K562 (cell line): ENCODE data around the gene BEND6. TPM values are rescaled to one million over a fixed set of nuclear protein-coding genes. Genes with fewer than 3 reads are reported as not detected.

ENCODE experiments used
- ATAC-seq: fragments of 200-7000 bp; cut with Tn5 transposase; 3 replicates; pipeline ENCODE4 v1.9.1; 2020; ENCODE audit warnings: moderate library complexity
- BruUV-seq: library from RNA; stranded (reverse); fragments of 400-500 nt; replicated peaks from 2 replicates; lab custom pipeline; 2021; lab: Mats Ljungman, UMichigan
- CTCF ChIA-PET: fragments of 300-600 bp; formaldehyde crosslinking; extraction: SDS; loops from one replicate; lab custom pipeline; 2021; ENCODE audit warnings: low intra/inter-chr PET ratio; lab: Yijun Ruan, JAX
- POLR2A ChIA-PET: fragments of 300-600, 350-650 bp; sonication (Branson Sonifier 250); formaldehyde crosslinking; extraction: SDS; loops from one replicate; lab custom pipeline; 2021; ENCODE audit warnings: antibody characterized with exemption, inconsistent platforms; lab: Yijun Ruan, JAX
- DNase-seq, 4 experiments: peaks; one replicate each; pipeline versions ENCODE4 v3.0.0 to v3.0.0-alpha.2; 2011 to 2018; ENCODE audit warnings: low spot score in 3 of 4, mixed read lengths in 3 of 4; ENCODE audit errors: extremely low read depth in 1 of 4
- FAIRE-seq: peaks from 2 replicates; lab custom pipeline; 2011; peaks lifted over from hg19 to GRCh38; lab: Jason Lieb, UNC
- H2AFZ ChIP-seq: 2 replicates; pipeline ENCODE4 v1.6.0; 2011; ENCODE audit warnings: low read depth, low read length, control low read depth, inconsistent platforms
- H3K27ac ChIP-seq: fragments of 200-600 bp; 3 replicates; pipeline ENCODE4 v1.8.0; 2011; ENCODE audit warnings: low read depth, mild to moderate bottlenecking, control low read depth, inconsistent platforms, low read length, moderate library complexity, mixed read lengths; ENCODE audit errors: extremely low read depth
- H3K27me3 ChIP-seq, 2 experiments: fragments of 300-600 bp in 1 of 2; 2 replicates in 1 of 2; 3 replicates in 1 of 2; pipeline versions ENCODE4 v1.6.0 to v1.8.0; 2011; ENCODE audit warnings: inconsistent platforms in 2 of 2, low read length in 2 of 2, mild to moderate bottlenecking in 1 of 2, mixed read lengths in 1 of 2, moderate library complexity in 1 of 2; ENCODE audit not compliant: control insufficient read depth in 2 of 2, insufficient read depth in 2 of 2
- H3K36me3 ChIP-seq: fragments of 300-600 bp; 3 replicates; pipeline ENCODE4 v1.8.0; 2011; ENCODE audit warnings: mild to moderate bottlenecking, low read length, inconsistent platforms; ENCODE audit not compliant: control insufficient read depth, insufficient read depth
- H3K4me1 ChIP-seq, 2 experiments: fragments of 200-600 bp in 1 of 2; replicated peaks in 1 of 2; 2 replicates in 1 of 2; 3 replicates in 1 of 2; pipeline versions ENCODE4 v1.5.1 to v1.8.0; 2011; ENCODE audit warnings: inconsistent platforms in 2 of 2, low read length in 2 of 2, mild to moderate bottlenecking in 1 of 2, mixed read lengths in 1 of 2, moderate library complexity in 1 of 2; ENCODE audit not compliant: control insufficient read depth in 2 of 2, insufficient read depth in 2 of 2
- H3K4me2 ChIP-seq: 2 replicates; pipeline ENCODE4 v1.6.1; 2011; ENCODE audit warnings: low read length, control low read depth, inconsistent platforms, mixed read lengths; ENCODE audit not compliant: insufficient read depth
- H3K4me3 ChIP-seq: fragments of 200-600 bp; sonication (generic), shearing (Covaris generic); 2 replicates; pipeline ENCODE4 v1.5.1; 2016; ENCODE audit warnings: control low read depth, inconsistent platforms
- H3K79me2 ChIP-seq: fragments of 200-600 bp; 3 replicates; pipeline ENCODE4 v1.8.0; 2011; ENCODE audit warnings: low read length, inconsistent platforms; ENCODE audit not compliant: control insufficient read depth, insufficient read depth
- H3K9ac ChIP-seq, 2 experiments: 2 replicates each; pipeline versions ENCODE4 v1.6.0 to v1.6.1; 2011; ENCODE audit warnings: low read depth in 2 of 2, low read length in 2 of 2, control low read depth in 1 of 2, inconsistent platforms in 1 of 2, mild to moderate bottlenecking in 1 of 2, mixed read lengths in 1 of 2; ENCODE audit not compliant: insufficient read depth in 1 of 2
- H3K9me1 ChIP-seq: one replicate; pipeline ENCODE4 v1.6.0; 2011; ENCODE audit warnings: inconsistent platforms, mild to moderate bottlenecking, low read length, moderate library complexity; ENCODE audit not compliant: control insufficient read depth, insufficient read depth
- H3K9me3 ChIP-seq: replicated peaks from 2 replicates; pipeline ENCODE4 v1.5.1; 2011; ENCODE audit warnings: low read depth, low read length, inconsistent platforms; ENCODE audit not compliant: control insufficient read depth, insufficient read depth
- H4K20me1 ChIP-seq: replicated peaks from 2 replicates; pipeline ENCODE4 v1.6.1; 2011; ENCODE audit warnings: low read length, inconsistent platforms, mixed read lengths; ENCODE audit not compliant: control insufficient read depth, insufficient read depth
- CTCF ChIP-seq, 3 experiments: IDR thresholded peaks in 2 of 3; conservative IDR thresholded peaks in 1 of 3; 2 replicates each; pipeline ENCODE4 v1.5.1; 2011 to 2012; ENCODE audit warnings: low read length in 3 of 3, mild to moderate bottlenecking in 3 of 3, control low read depth in 2 of 3, improper control_type of control experiment in 1 of 3, inconsistent platforms in 1 of 3, low read depth in 1 of 3, mixed read lengths in 1 of 3, moderate library complexity in 1 of 3; ENCODE audit not compliant: insufficient read depth in 2 of 3
- ILK ChIP-seq: fragments of 450-650 bp; IDR thresholded peaks from 2 replicates; pipeline ENCODE4 v1.6.1; 2016; ENCODE audit warnings: missing genetic modification characterization, low read depth, mild to moderate bottlenecking, missing compliant biosample characterization, moderate library complexity, borderline replicate concordance
- MTA1 ChIP-seq: fragments of 450-650 bp; IDR thresholded peaks from 2 replicates; pipeline ENCODE4 v1.6.1; 2017; ENCODE audit warnings: borderline replicate concordance
- THAP7 ChIP-seq: fragments of 250-450 bp; sonication (Bioruptor Pico); IDR thresholded peaks from 2 replicates; pipeline ENCODE4 v1.5.0; 2021
- ZBED1 ChIP-seq: IDR thresholded peaks from 2 replicates; pipeline ENCODE4 v1.6.1; 2014
- ZNF395 ChIP-seq: fragments of 200-800 bp; sonication (Bioruptor generic); IDR thresholded peaks from 2 replicates; pipeline ENCODE4 v1.6.1; 2017; ENCODE audit warnings: missing genetic modification characterization, missing compliant biosample characterization
- WGBS: fragments of 100-300 bp; shearing (Covaris generic); methylation state at CpG from one replicate; pipeline ENCODE4 v1.1.6; 2016; ENCODE audit warnings: low coverage, mixed read lengths; ENCODE audit not compliant: insufficient coverage; ENCODE audit errors: missing lambda C conversion rate; 5-methylcytosine and 5-hydroxymethylcytosine counted together
- in situ Hi-C: fragments of 300-500 bp; cut with MboI; formaldehyde crosslinking; loops from 4 replicates; pipeline ENCODE4 v1.15.0; 2018; ENCODE audit warnings: inconsistent platforms, mixed read lengths
- intact Hi-C: fragments of 100-400 bp; cut with micrococcal nuclease; formaldehyde crosslinking; loops from 2 replicates; pipeline ENCODE4 v1.14.2; 2022
- polyA plus RNA-seq, 8 experiments: library from polyadenylated mRNA; depleted of rRNA in 4 of 8; stranded (reverse) in 5 of 8; unstranded in 3 of 8; fragments of >200 nt; fragmentation: Nextera tagmentation in 2 of 8; fragmentation: Illumina TruSeq in 1 of 8; extraction: Ambion mirVana in 2 of 8; extraction: Trizol in 1 of 8; gene quantifications; 2 replicates each; pipeline versions ENCODE4 v1.2.1 to v1.2.3, GENCODE V29; 2011 to 2014; ENCODE audit warnings: inconsistent platforms in 1 of 8, missing spikeins in 1 of 8
- total RNA-seq, 7 experiments: library from RNA; depleted of rRNA in 6 of 7; stranded (reverse); fragments of >200 nt in 6 of 7; fragmentation: Illumina TruSeq in 2 of 7; extraction: Trizol in 2 of 7; gene quantifications; 2 replicates each; pipeline versions ENCODE4 v1.2.1 to v1.2.3, GENCODE V29; 2011 to 2021; ENCODE audit warnings: low replicate concordance in 1 of 7

BEND6 gene
- total and polyA plus RNA-seq, 9 of the 15 experiments (the other 6 are each of a cell fraction or from before 2014, with no cell fraction given), result 0.37 to 4.0 (median 1.1) TPM

GRCh38 chr6:56955171-56956155, 556 bp downstream of the BEND6 start (continued):
- peak; percentile 87 to 96 (median 96) for TF ChIP-seq CTCF (IDR thresholded peaks at IDR 0.05 in 2 of 3, conservative IDR thresholded peaks at IDR 0.05 in 1 of 3; ENCODE audit: insufficient read depth in 2 of 3, low read depth in 1 of 3, low read length in 3 of 3)
- no peak for TF ChIP-seq THAP7 (CRISPR knock-in tag)

GRCh38 chr6:56956491-56956890, 1.6 kb downstream of the BEND6 start:
- peaks cover 13 to 15% of the 10 kb centered on the region in 2 experiments; a peak in 4 of 5 replicates for H3K4me1 ChIP-seq
- peak overlapping the region in 1 of 2 experiments; percentile 78; a peak in 1 of 4 replicates for H3K9ac ChIP-seq
- DNase-seq, result no peak
- in situ Hi-C loops, result no loop called here
- H3K9me1 ChIP-seq, result no peaks in the 10 kb centered on the region
- ChIA-PET CTCF (interaction anchor here (0.6 to 2.5 kb wide), 2 partner anchors 52 to 392 kb away, joined by 4 to 14 read pairs; no protein-coding TSS in a partner anchor), POLR2A (interaction anchor here (1.1 kb wide), 1 partner anchor 16 kb away, joined by 3 read pairs; no protein-coding TSS in a partner anchor)
- H2AFZ ChIP-seq, result peak overlapping the region; percentile 92; the same call in 1 of the 2 replicates
- no peak overlapping the region for H3K27ac ChIP-seq
- H3K27me3 ChIP-seq, result no peaks in the 10 kb centered on the region
- intact Hi-C loops, result loop anchor here (5.0 kb wide), 1 partner anchor 131 kb away; no protein-coding TSS in a partner anchor
- BruUV-seq, result no TSS peak
- peak overlapping the region; percentile 23; the same call in 1 of the 2 replicates for H3K4me2 ChIP-seq
- ATAC-seq, result no peak
- no peaks in the 10 kb centered on the region for H4K20me1 ChIP-seq
- no peaks in the 10 kb centered on the region; the same call in 1 of the 2 replicates for H3K9me3 ChIP-seq
- peaks cover 4% of the 10 kb centered on the region; the same call in 1 of the 3 replicates for H3K36me3 ChIP-seq
- TF ChIP-seq ZBED1 (no peak), ZNF395 (no peak), MTA1 (no peak), ILK (tag) (no peak)
- H3K79me2 ChIP-seq, result peaks cover 19% of the 10 kb centered on the region
- WGBS, result 40% methylated on average over 4 of the region's 4 CpGs
- no peak for FAIRE-seq
- H3K4me3 ChIP-seq, result no peak overlapping the region
